ENCODE measurements around the gene DCBLD1.

DCBLD1 gene

GRCh38 chr6:117444600-117444999, 37.9 kb upstream of the DCBLD1 start:
- no peak overlapping the region for H3K27ac ChIP-seq (ENCODE audit: low read depth, low read length)
- no peaks in the 10 kb centered on the region for H3K27me3 ChIP-seq (ENCODE audit: low read length)

DNA sequence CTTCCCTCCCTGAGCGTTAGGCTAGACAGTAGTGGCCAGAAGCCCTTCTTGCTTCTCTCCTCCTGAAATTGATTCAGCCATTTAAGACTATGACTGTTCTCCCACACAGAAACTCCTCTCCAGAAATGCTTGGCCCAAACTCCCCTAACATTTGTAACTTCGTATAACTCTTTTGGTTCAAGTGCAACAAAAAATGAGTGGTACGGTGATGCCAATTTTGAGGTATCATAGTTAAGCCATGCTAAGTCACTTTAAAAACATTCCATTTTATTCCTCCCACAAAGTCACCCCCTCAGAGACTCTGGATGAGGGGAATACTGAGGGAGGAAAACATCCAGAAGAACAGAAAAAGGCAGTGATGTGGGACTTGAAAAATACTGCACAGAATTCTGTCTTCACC, 35.6 kb upstream of the DCBLD1 start:
- no peak overlapping the region for H3K27ac ChIP-seq (ENCODE audit: low read depth, low read length)
- H3K27me3 ChIP-seq (ENCODE audit: low read length) = no peaks in the 10 kb centered on the region
- H4K20me1 ChIP-seq (ENCODE audit: low read depth, low read length) = no peaks in the 10 kb centered on the region
- H3K9me3 ChIP-seq (ENCODE audit: insufficient read depth, low read length) = no peaks in the 10 kb centered on the region
- no peak overlapping the region for H3K4me2 ChIP-seq (ENCODE audit: low read depth, low read length, poor library complexity, severe bottlenecking)
- no peak for TF ChIP-seq CTCF (IDR thresholded peaks at IDR 0.05; ENCODE audit: insufficient read depth, low read length, poor library complexity, severe bottlenecking)
- H3K79me2 ChIP-seq (ENCODE audit: insufficient read depth, low read length) = no peaks in the 10 kb centered on the region
- H3K36me3 ChIP-seq (ENCODE audit: low read length) = no peaks in the 10 kb centered on the region
- H2AFZ ChIP-seq (ENCODE audit: low read depth, low read length, severe bottlenecking) = no peak overlapping the region
- no peaks in the 10 kb centered on the region for H3F3A ChIP-seq (ENCODE audit: insufficient read depth)
- H3K4me3 ChIP-seq (ENCODE audit: insufficient read depth, low read length, poor library complexity, severe bottlenecking) = no peak overlapping the region
- H3K9ac ChIP-seq (ENCODE audit: low read length) = no peak overlapping the region
- H3K9me2 ChIP-seq (replicated peaks; ENCODE audit: insufficient read depth, low read length) = no peaks in the 10 kb centered on the region

More at GRCh38 chr6:117444600-117444999, 37.9 kb upstream of the DCBLD1 start:
- no peak overlapping the region for H3K9ac ChIP-seq (ENCODE audit: low read length)
- no peaks in the 10 kb centered on the region for H4K20me1 ChIP-seq (ENCODE audit: low read depth, low read length)
- no peak for TF ChIP-seq EZH2phosphoT487 (conservative IDR thresholded peaks at IDR 0.05; ENCODE audit: low read length)
- no peak for TF ChIP-seq CTCF (IDR thresholded peaks at IDR 0.05; ENCODE audit: insufficient read depth, low read length, poor library complexity, severe bottlenecking)
- no peaks in the 10 kb centered on the region for H3K36me3 ChIP-seq (ENCODE audit: low read length)
- no peak overlapping the region for H3K4me3 ChIP-seq (ENCODE audit: insufficient read depth, low read length, poor library complexity, severe bottlenecking)
- no peaks in the 10 kb centered on the region for H3K9me3 ChIP-seq (ENCODE audit: insufficient read depth, low read length)
- H3K79me2 ChIP-seq (ENCODE audit: insufficient read depth, low read length) = no peaks in the 10 kb centered on the region
- no peaks in the 10 kb centered on the region for H3K9me2 ChIP-seq (replicated peaks; ENCODE audit: insufficient read depth, low read length)
- H3F3A ChIP-seq (ENCODE audit: insufficient read depth) = no peaks in the 10 kb centered on the region
- no peak overlapping the region for H2AFZ ChIP-seq (ENCODE audit: low read depth, low read length, severe bottlenecking)
- H3K4me2 ChIP-seq (ENCODE audit: low read depth, low read length, poor library complexity, severe bottlenecking) = no peak overlapping the region

- Histone ChIP-seq H3K79me2 (ENCODE audit: insufficient read depth, low read length) (no peaks in the 10 kb centered on the region), H3K27me3 (ENCODE audit: low read length) (no peaks in the 10 kb centered on the region), H3K36me3 (ENCODE audit: low read length) (no peaks in the 10 kb centered on the region), H3K9me3 (ENCODE audit: insufficient read depth, low read length) (no peaks in the 10 kb centered on the region), H2AFZ (ENCODE audit: low read depth, low read length, severe bottlenecking) (no peak overlapping the region), H3K9me2 (replicated peaks; ENCODE audit: insufficient read depth, low read length) (no peaks in the 10 kb centered on the region), H3K9ac (ENCODE audit: low read length) (no peak overlapping the region), H3K27ac (ENCODE audit: low read depth, low read length) (no peak overlapping the region), H4K20me1 (ENCODE audit: low read depth, low read length) (no peaks in the 10 kb centered on the region), H3F3A (ENCODE audit: insufficient read depth) (no peaks in the 10 kb centered on the region), H3K4me3 (ENCODE audit: insufficient read depth, low read length, poor library complexity, severe bottlenecking) (no peak overlapping the region), H3K4me2 (ENCODE audit: low read depth, low read length, poor library complexity, severe bottlenecking) (no peak overlapping the region)
- TF ChIP-seq EZH2phosphoT487 (conservative IDR thresholded peaks at IDR 0.05; ENCODE audit: low read length) = no peak
- TF ChIP-seq CTCF (IDR thresholded peaks at IDR 0.05; ENCODE audit: insufficient read depth, low read length, poor library complexity, severe bottlenecking) = no peak
These were observed 34.5 kb upstream of the DCBLD1 start for GRCh38 chr6:117448011-117448410.
